ENCODE data around the gene INTS11.
A peak's percentile ranks its signal among the peaks of the same experiment; 100 is the strongest.
"Not testable (repeated sequence)": the region's sequence is repeated elsewhere in the genome, so short reads cannot be mapped to it uniquely, and the experiment has no call there.

Gene INTS11

GRCh38 chr1:1324524-1325287 is at the start of gene INTS11, which contains the start of gene CPTP:
Gene INTS11 (minus strand): TSS chr1:1324660. CDS start chr1:1324608, 52 bp downstream.
Gene CPTP (plus strand): TSS chr1:1324802. CDS start chr1:1326911, 2,109 bp downstream.
- Histone ChIP-seq H3K36me3 (ENCODE audit: control insufficient read depth in 1 of 2, insufficient read depth in 2 of 2, low read length in 2 of 2) (peaks cover 0 to 37% of the 10 kb centered on the region in 2 donors), H3K9me3 (ENCODE audit: control insufficient read depth in 1 of 2, low read length in 2 of 2) (no peaks in the 10 kb centered on the region), H3K4me3 (ENCODE audit: low read depth in 1 of 2, low read length in 2 of 2) (peak within 1 kb of the TSS; percentile 55 to 94), H3K4me1 (ENCODE audit: control insufficient read depth in 1 of 2, insufficient read depth in 2 of 2, low read length in 2 of 2) (peaks cover 6 to 44% of the 10 kb centered on the region in 2 donors), H3K27ac (ENCODE audit: low read length) (peak within 1 kb of the TSS; percentile 31), H3K27me3 (ENCODE audit: low read depth, low read length) (no peaks in the 10 kb centered on the region)

- Histone ChIP-seq H3K27me3 (ENCODE audit: low read depth, low read length) (no peaks in the 10 kb centered on the region), H3K4me3 (ENCODE audit: low read depth in 1 of 2, low read length in 2 of 2) (peak overlapping the region; percentile 67 to 85), H3K4me1 (ENCODE audit: control insufficient read depth in 1 of 2, insufficient read depth in 2 of 2, low read length in 2 of 2) (peaks cover 6 to 39% of the 10 kb centered on the region in 2 donors), H3K9me3 (ENCODE audit: control insufficient read depth in 1 of 2, low read length in 2 of 2) (no peaks in the 10 kb centered on the region), H3K27ac (ENCODE audit: low read length) (peak overlapping the region; percentile 51), H3K36me3 (ENCODE audit: control insufficient read depth in 1 of 2, insufficient read depth in 2 of 2, low read length in 2 of 2) (peaks cover 0 to 12% of the 10 kb centered on the region in 2 donors)
Observed at GRCh38 chr1:1373815-1374588, 49.5 kb upstream of the INTS11 start.

GRCh38 chr1:1373051-1373814 is 48.8 kb upstream of the INTS11 start:
- H3K4me3 ChIP-seq (ENCODE audit: low read depth in 1 of 2, low read length in 2 of 2): no peak overlapping the region
- peaks cover 0 to 12% of the 10 kb centered on the region in 2 donors for H3K36me3 ChIP-seq (ENCODE audit: control insufficient read depth in 1 of 2, insufficient read depth in 2 of 2, low read length in 2 of 2)
- no peak overlapping the region for H3K27ac ChIP-seq (ENCODE audit: low read length)
- no peaks in the 10 kb centered on the region for H3K27me3 ChIP-seq (ENCODE audit: low read depth, low read length)
- H3K4me1 ChIP-seq (ENCODE audit: control insufficient read depth in 1 of 2, insufficient read depth in 2 of 2, low read length in 2 of 2): peaks cover 6 to 39% of the 10 kb centered on the region in 2 donors
- no peaks in the 10 kb centered on the region for H3K9me3 ChIP-seq (ENCODE audit: control insufficient read depth in 1 of 2, low read length in 2 of 2)

GRCh38 chr1:1371746-1372711 is 47.6 kb upstream of the INTS11 start:
- Histone ChIP-seq H3K4me3 (ENCODE audit: low read depth in 1 of 2, low read length in 2 of 2) (no peak overlapping the region), H3K27ac (ENCODE audit: low read length) (no peak overlapping the region), H3K36me3 (ENCODE audit: control insufficient read depth in 1 of 2, insufficient read depth in 2 of 2, low read length in 2 of 2) (peaks cover 0 to 12% of the 10 kb centered on the region in 2 donors), H3K27me3 (ENCODE audit: low read depth, low read length) (no peaks in the 10 kb centered on the region), H3K9me3 (ENCODE audit: control insufficient read depth in 1 of 2, low read length in 2 of 2) (no peaks in the 10 kb centered on the region), H3K4me1 (ENCODE audit: control insufficient read depth in 1 of 2, insufficient read depth in 2 of 2, low read length in 2 of 2) (peaks cover 6 to 39% of the 10 kb centered on the region in 2 donors)

GRCh38 chr1:1371364-1371745 is 46.9 kb upstream of the INTS11 start:
- no peaks in the 10 kb centered on the region for H3K9me3 ChIP-seq (ENCODE audit: control insufficient read depth in 1 of 2, low read length in 2 of 2)

DNA sequence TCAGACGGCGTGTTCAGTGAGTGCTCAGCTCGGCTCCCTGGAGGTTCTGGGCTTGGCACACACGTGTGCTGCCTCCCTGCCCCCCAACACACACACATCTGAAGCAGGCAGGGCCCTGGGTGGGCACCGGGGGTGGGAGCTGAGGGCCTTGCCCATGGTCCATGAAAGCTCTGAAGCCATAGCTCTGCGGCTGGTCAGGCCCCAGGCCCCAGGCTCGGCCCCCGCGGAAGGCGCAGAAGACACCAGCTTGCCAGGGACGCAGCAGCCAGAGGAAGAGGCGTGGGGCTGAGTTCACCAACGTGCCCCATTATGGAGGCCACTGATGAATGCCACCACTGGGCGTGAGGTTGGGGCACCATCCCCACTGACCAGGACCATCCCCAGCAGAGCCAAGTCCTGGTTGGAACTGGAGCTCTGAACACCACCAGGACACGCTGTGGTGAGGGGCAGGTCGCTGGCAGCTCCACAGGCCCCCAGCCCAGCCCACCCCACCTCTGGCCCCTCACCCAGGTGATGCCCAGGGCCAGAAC is 46.4 kb upstream of the INTS11 start:
- peaks cover 0 to 12% of the 10 kb centered on the region in 2 donors for H3K36me3 ChIP-seq (ENCODE audit: control insufficient read depth in 1 of 2, insufficient read depth in 2 of 2, low read length in 2 of 2)
- H3K27me3 ChIP-seq (ENCODE audit: low read depth, low read length): no peaks in the 10 kb centered on the region
- H3K4me3 ChIP-seq (ENCODE audit: low read depth in 1 of 2, low read length in 2 of 2): no peak overlapping the region
- H3K9me3 ChIP-seq (ENCODE audit: control insufficient read depth in 1 of 2, low read length in 2 of 2): no peaks in the 10 kb centered on the region
- peaks cover 6 to 34% of the 10 kb centered on the region in 2 donors for H3K4me1 ChIP-seq (ENCODE audit: control insufficient read depth in 1 of 2, insufficient read depth in 2 of 2, low read length in 2 of 2)
- H3K27ac ChIP-seq (ENCODE audit: low read length): no peak overlapping the region

More at GRCh38 chr1:1371364-1371745, 46.9 kb upstream of the INTS11 start:
- H3K4me1 ChIP-seq (ENCODE audit: control insufficient read depth in 1 of 2, insufficient read depth in 2 of 2, low read length in 2 of 2): peaks cover 6 to 39% of the 10 kb centered on the region in 2 donors
- no peak overlapping the region for H3K27ac ChIP-seq (ENCODE audit: low read length)
- no peaks in the 10 kb centered on the region for H3K27me3 ChIP-seq (ENCODE audit: low read depth, low read length)
- H3K4me3 ChIP-seq (ENCODE audit: low read depth in 1 of 2, low read length in 2 of 2): no peak overlapping the region
- H3K36me3 ChIP-seq (ENCODE audit: control insufficient read depth in 1 of 2, insufficient read depth in 2 of 2, low read length in 2 of 2): peaks cover 0 to 12% of the 10 kb centered on the region in 2 donors

DNA sequence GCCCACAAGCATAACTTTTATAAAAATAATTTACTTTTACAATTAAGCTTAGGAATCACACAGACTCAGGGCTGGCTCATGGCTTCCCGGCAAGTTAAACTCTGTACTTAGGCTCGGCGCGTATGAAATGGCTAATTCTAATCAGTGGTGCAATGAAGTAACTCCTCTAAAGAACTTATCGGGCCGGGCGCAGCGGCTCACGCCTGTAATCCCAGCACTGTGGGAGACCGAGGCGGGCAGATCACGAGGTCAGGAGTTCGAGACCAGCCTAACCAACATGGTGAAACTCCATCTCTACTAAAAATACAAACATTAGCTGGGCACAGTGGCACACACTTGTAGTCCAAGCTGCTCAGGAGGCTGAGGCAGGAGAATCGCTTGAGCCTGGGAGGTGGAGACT is 45.6 kb upstream of the INTS11 start:
- not testable (repeated sequence) for H3K4me3 ChIP-seq (ENCODE audit: low read depth in 1 of 2, low read length in 2 of 2); H3K27ac ChIP-seq (ENCODE audit: low read length); H3K9me3 ChIP-seq (ENCODE audit: control insufficient read depth in 1 of 2, low read length in 2 of 2); H3K27me3 ChIP-seq (ENCODE audit: low read depth, low read length)
- H3K4me1 ChIP-seq (ENCODE audit: control insufficient read depth in 1 of 2, insufficient read depth in 2 of 2, low read length in 2 of 2): peaks cover 6 to 33% of the 10 kb centered on the region in 2 donors
- H3K36me3 ChIP-seq (ENCODE audit: control insufficient read depth in 1 of 2, insufficient read depth in 2 of 2, low read length in 2 of 2): peaks cover 0 to 12% of the 10 kb centered on the region in 2 donors

DNA sequence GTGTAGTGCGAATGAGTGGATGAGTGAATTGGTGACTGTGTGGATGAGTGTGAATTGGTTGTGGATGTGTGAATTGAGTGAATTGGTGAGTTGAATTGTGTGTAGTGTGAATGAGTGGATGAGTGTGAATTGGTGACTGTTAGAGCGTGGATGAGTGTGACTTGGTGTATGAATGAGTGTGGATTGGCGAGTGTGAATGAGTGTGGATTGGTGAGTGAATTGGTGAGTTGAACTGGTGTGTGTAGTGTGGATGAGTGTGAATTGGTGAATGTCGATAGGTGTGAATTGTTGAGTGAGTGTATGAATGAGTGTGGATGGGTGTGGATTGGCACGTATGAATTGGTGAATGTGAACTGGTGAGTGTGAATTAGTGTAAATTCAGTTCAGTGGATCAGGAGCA is 42.9 kb upstream of the INTS11 start:
- H3K9me3 ChIP-seq (ENCODE audit: control insufficient read depth in 1 of 2, low read length in 2 of 2): no peaks in the 10 kb centered on the region
- H3K27me3 ChIP-seq (ENCODE audit: low read depth, low read length): no peaks in the 10 kb centered on the region
- no peaks in the 10 kb centered on the region for H3K36me3 ChIP-seq (ENCODE audit: control insufficient read depth in 1 of 2, insufficient read depth in 2 of 2, low read length in 2 of 2)
- H3K4me3 ChIP-seq (ENCODE audit: low read depth in 1 of 2, low read length in 2 of 2): no peak overlapping the region
- peaks cover 0 to 12% of the 10 kb centered on the region in 2 donors for H3K4me1 ChIP-seq (ENCODE audit: control insufficient read depth in 1 of 2, insufficient read depth in 2 of 2, low read length in 2 of 2)
- no peak overlapping the region for H3K27ac ChIP-seq (ENCODE audit: low read length)

GRCh38 chr1:1366699-1367066 is 42.2 kb upstream of the INTS11 start:
- Histone ChIP-seq H3K36me3 (ENCODE audit: control insufficient read depth in 1 of 2, insufficient read depth in 2 of 2, low read length in 2 of 2) (no peaks in the 10 kb centered on the region), H3K27me3 (ENCODE audit: low read depth, low read length) (no peaks in the 10 kb centered on the region), H3K27ac (ENCODE audit: low read length) (no peak overlapping the region)

More at GRCh38 chr1:1366699-1367066, 42.2 kb upstream of the INTS11 start:
- no peak overlapping the region for H3K4me3 ChIP-seq (ENCODE audit: low read depth in 1 of 2, low read length in 2 of 2)
- no peaks in the 10 kb centered on the region for H3K9me3 ChIP-seq (ENCODE audit: control insufficient read depth in 1 of 2, low read length in 2 of 2)
- H3K4me1 ChIP-seq (ENCODE audit: control insufficient read depth in 1 of 2, insufficient read depth in 2 of 2, low read length in 2 of 2): peaks cover 0 to 8% of the 10 kb centered on the region in 2 donors
